CD4-positive, alpha-beta T cell treated with Interleukin-17A for 4 hours (primary cell): ENCODE data around the gene EMSY.

Source experiments
- DNase-seq: peaks from one replicate; pipeline ENCODE4 v3.0.0-alpha.2; 2020; ENCODE audit warnings: mixed read lengths

The EMSY gene

DNA sequence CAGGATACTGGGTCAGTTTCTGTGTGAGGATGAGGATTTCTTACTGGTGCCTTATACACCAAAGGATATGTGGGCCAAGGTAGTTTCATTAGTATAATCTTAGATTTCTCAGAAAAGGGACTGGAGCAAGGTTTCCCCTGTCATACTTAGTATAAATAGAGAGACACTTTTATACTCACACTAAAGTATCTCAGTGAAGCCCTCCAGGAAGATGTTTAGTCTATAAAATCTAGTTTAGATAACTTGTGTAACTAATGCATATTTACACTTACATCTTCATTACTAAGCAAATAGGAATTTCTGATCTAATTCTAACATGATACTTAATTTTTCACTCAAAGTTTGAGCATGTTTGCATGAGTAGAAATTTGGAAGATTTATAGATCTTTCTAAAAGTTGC lies 11.1 kb downstream of the EMSY start:
- no peak for DNase-seq

DNA sequence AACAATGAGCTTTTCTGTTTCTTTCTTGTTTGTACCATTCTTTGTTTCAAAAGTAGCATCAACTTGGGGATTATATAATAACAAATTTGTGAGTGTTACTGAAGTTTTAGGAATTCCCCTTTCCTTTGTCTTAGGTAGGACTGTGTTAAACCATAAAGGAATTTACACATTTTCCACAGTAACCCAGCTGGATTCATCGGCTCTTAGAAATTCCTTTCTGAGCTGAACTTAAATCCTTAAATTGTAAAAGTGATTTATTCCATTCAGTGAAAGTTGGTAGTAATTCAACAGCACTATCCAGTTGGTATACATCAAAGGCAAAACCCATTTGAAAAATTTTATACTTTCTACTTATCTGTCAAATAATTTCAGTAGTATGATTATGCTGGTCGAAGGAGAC lies 11.8 kb downstream of the EMSY start:
- no peak for DNase-seq

DNA sequence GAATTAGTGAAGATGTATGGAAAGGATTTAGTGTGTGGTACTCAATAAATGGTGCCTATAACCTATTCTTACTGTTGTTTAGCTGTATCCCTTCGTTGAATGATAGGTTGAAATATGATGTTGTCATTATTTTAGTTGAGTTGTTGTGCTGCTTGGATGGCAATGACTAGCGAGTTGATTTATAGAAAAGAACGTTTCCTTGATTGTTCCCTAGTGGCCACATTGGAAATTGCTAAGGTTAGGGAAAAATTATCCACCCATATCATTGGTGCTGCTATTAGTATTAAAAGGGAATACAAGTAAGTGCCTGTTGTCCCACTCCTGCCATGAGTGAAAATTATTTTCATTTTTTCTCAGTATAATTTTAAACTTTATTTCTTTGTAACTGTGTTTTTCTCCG lies 14.5 kb downstream of the EMSY start:
- DNase-seq = no peak

DNA sequence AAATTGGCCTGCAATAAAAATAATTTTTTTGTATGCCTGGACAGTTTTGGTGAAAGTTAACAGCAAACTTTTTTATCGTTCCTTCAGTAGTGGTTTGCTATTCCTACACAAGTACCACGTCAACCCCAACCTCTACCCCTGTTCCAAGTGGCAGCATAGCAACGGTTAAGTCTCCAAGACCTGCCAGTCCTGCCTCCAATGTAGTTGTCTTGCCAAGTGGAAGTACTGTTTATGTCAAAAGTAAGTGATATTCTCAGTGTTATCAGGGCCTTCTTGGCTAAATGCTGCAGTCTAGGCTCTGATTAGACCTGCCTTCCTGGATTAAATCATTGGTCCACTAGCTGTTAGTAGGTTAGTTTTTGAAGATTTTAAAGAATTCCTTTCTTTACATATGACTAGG lies 15.0 kb downstream of the EMSY start:
- DNase-seq = no peak

DNA sequence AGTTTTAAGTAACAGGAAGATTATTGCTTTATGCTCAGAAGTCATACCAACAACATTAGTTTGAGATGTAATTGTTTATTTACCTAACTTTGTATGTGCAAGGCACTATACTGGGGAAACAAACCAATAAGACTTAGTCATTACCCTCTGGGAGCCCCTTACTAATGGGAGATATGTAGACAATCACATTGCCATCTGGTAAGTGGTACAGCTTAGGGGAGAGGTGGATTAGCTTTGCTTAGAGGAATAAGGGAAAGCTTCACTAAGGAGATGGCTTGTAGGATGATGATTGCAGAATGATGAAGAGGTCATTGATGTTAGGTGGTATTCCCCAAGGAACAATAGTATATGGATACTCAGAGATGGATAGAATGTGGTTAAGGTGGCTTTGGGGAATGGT lies 17.5 kb downstream of the EMSY start:
- no peak for DNase-seq

DNA sequence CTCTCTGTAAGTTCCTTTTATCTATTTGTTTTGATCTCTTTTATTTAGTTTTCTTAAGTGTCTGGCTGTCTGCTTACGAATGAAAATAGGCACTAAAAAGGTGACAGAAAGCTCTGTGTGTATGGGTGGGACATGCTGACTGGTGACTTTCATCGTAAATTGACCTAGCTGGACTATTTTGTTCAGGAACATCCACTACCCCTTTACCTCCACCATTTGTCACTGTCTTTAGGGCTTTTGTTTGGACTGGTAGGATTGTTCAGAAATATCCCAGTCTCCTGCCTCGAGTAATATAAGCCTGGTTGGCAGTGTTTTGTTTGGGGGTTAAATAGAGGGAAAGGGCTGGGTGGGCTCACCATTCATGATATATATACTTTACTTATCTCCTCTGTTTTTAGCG lies 20.9 kb downstream of the EMSY start:
- DNase-seq = no peak

DNA sequence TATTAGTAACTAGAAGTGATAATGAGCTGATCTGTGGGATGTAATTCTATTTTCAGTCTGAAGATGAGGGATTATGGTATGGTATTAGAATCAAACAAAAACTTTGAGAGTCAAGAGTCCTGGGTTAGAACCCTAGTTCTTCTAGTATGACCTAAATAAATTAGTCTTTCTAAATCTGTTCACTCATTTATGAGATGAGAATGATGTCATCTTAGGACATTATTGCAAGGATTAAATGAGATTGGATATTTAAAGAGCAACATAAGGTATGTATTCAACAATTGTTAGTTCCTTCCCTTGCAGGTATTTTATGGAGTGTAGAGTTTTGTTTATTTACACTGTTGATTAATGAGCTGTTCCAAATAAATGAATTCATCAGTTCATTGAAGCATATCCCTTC lies 21.8 kb downstream of the EMSY start:
- DNase-seq = no peak

DNA sequence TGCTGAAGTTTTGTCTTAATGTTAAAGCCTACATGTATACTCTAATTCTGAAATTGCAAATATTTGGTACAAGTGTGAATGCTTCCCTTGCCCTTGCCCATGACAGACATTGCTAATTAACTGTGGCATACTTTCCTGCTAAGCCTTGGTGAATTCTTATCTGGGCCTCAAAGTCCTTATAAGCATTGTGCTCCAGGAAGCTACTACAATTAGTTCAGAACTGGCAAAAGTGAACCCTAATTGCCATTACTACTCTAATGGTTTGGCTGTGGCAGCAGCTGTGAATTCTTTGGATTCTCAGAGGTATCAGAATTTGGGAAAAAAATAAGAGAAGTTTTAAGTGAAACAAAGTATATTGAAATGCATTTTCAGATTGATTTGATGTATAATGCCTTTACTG lies 24.3 kb downstream of the EMSY start:
- no peak for DNase-seq

DNA sequence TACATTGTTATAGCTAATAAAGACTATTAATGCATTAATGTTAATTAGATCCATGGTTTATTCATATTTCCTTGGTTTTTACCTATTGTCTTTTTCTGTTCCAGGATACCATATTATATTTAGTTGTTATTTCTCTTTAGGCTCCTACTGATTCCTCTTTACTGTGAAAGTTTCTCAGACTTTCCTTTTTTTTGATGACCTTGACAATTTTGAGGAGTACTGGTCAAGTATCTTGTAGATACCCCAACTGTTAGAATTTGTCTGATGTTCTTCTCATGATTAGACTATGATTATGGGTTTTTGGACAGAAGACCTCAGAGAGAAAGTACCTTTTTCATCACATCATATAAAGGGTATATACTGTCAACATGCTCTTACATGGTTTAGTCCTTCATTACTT lies 26.6 kb downstream of the EMSY start:
- no peak for DNase-seq

DNA sequence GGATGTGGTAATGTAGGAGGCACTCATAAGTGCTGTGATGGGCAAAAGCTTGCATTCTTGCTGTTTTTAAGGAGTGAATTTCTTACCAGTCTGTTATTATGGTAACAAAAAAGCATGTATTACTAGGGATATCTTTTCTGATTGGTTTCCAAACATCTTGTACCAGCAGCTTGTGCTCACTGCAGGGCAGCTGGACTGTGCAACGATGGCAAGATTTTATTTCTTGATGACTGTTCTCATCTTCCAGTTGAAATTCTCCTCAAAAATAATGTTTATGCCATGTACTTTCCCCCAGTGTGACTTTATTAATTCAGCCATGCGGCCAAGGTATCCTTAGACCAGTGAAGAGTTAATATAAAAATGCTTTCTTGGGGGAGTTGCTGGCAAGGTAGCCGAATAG lies 35.4 kb downstream of the EMSY start:
- no peak for DNase-seq

DNA sequence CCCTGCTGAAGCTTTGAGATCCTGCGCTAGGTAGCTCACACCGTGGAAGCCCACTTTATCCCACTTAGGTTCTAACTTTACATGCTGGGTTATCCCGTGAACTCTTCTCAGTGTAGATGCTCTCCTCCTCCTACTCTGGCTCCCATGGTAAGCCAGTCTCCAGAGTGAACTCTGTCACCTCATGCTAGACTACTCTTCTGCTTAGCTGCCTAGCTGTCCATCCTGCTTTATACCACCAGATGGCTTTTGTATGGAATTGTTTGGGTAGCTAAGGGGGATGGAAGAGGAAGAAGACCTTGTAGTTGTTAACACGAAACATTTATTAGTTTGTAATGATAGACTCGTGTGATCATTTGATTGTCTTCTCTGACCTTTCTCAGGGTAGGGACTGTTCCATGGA lies 46.8 kb downstream of the EMSY start:
- no peak for DNase-seq

DNA sequence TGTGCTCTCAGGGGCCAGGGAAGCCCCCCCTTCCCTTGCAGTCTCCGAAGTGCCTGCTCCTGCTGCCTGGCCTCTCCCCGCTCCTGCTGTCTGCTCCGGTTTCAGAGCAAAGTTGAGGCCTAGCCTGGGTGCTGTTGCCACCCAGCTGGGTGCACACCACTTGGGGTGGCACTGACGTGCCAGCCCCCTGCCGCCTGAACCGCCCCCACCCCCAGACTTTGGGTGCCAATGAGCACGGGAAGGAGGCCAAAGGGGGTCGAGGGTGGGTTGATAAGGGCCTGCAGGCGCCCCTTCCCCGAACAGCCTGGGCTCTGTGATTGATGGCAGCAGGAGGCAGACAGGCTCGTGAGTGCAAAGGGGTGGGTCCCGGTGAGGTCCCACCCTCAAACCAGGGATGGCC lies 48.2 kb downstream of the EMSY start:
- no peak for DNase-seq

DNA sequence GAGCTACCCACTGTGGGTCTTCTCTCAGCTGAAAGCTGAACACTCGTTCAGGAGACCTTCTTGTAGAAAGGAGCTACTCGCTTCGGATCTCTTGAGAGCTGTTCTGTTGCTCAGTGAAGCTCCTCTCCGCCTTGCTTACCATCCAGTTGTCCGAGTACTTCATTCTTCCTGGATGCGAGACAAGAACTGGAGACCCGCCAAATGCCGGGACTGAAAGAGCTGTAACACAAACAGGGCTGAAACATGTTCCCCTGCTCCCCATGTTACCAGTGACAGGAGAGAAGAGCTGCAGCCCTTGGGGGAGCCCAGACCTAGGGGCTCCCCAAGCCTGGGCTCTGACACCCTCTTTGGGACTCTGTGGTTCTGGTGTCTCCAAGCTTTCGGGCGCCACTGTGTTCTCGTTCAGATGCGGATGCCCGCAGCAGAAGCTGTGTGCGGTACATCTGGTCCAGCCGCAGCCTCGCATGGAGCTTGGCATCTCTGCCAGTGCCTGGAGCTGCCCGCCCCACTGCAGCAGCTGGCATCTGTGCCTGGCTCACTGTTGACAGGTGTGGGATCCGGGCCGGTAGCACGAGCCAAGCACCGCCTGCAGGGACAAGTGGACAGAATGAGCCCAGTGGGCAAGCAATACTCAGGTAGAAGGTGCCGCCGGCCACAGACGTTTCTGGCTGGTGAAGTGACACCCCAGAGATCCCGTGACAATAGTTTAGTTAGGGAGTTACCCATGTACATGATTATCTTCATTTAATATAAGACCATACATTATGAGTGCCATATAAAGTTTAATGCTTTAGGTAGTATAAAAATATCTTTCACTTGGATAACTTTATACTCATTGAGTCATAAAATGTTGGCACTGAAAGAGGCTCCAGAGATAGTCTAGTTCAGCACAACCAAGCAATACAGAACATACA lies 49.1 kb downstream of the EMSY start:
- DNase-seq = no peak

DNA sequence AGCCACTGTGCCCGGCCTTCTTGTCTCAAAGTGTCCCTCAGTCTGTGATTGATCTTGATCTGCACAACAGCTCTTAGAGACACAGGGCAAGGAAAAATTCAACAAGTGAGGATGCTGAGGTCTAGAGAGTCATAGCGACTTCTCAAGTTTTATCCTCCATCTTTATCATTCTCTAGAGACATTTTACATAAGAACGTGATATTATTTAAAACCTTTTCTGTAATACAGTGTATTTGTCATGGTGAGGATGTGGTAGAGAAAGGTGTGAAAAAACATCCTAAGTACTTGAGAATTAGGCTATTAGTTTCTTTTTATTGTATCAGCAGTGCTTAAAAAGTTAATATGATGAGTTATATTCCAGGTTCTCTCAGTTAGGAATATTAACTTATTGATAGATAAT lies 50.2 kb downstream of the EMSY start:
- DNase-seq = no peak

DNA sequence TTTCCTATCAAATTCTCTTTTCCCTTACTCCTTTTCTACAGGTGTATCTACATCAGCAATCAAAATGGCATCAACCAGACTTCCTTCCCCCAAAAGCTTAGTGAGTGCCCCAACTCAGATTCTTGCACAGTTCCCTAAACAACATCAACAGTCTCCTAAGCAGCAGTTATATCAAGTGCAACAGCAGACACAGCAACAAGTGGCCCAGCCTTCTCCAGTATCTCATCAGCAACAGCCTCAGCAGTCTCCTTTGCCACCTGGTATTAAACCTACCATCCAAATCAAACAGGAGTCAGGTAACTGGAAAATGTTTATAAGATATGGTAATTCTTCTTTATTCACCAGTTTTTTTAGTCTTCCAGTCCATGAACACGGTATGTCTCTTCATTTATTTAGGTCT lies 51.4 kb downstream of the EMSY start:
- no peak for DNase-seq

DNA sequence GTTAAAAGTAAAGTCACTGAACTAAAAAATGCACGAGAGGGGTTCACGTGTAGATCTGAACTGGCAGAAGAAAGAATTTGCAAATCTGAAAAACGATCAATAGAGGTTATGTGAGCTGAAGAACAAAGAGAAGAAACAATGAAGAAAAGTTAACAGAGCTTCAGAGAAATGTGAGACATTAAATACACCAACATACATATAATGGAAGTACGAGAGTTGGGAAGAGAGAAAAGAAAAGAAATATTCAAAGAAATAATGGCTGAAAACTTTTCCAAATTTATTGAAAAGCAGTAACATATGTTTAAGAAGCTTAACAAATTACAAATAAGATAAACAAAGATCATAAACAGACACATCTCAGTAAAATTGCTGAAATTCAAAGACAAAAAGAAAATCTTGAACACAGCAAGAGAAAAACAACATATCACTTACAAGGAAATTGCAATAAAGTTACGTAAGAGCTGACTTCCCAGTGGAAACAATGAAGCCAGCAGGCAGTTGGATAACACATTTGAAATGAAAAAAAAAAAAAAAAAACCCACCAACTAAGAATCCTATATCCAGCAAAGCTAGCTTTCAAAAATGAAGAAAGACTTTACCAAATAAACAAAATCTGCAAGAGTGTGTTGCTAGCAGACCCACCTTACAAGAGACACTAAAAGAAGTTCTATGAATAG lies 56.8 kb downstream of the EMSY start:
- no peak for DNase-seq

DNA sequence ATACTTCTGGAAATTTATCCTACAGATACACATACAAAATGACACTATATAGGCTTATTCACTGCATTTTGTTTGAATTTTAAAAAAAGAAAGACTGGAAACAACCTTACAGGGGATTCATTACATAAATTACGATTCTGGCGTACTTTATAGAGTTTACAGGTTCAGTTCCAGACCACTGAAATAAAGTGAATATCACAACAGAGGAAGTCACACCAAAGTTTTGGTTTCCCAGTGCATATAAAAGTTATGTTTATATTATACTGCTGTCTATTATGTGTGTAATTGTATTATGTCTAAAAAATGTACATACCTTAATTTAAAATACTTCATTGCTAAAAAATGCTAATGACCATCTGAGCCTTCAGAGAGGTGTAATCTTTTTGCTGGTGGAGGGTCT lies 62.0 kb downstream of the EMSY start:
- no peak for DNase-seq

DNA sequence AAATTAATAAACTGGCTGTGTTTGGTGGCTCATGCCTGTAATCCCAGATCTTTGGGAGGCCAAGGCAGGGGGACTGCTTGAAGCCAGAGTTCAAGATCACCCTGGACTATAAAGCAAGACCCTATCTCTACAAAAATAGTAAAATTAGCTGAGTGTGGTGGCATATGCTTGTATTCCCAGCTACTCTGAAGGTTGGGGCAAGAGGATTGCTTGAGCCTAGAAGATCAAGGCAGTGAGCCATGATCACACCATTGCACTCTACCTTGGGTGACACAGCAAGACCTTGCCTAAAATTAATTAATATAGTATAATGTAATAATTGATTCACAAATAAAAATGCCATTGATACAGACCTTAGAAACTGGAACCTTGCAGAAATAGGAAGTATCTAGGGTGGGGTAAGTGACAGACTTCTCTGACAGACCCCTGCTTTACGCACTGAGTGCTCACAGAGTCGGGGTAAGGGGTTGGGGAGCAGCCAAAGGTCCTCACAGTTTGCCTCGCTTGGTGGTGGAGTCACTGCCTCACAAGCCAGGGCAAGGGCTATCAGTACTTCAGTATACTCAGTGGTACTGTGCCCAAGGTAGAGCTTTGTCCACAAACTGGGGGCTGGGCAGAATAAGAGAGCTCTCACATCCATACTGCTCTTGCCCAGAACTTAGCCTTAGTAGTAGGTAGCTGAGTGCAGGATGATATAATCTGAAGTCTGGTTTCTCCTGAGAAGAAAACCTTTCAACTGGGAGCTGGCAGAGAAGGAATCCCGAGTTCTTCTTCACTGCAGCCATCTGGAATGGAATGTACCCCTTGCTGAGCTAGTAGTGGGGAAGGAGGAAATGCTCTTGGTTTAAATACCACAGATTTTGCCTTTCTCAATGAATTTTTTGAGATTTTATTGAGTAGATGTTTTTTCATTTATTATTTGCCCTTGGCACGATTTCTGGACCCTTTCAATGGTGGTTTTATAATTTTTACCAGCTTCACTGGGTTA lies 65.5 kb downstream of the EMSY start:
- no peak for DNase-seq

DNA sequence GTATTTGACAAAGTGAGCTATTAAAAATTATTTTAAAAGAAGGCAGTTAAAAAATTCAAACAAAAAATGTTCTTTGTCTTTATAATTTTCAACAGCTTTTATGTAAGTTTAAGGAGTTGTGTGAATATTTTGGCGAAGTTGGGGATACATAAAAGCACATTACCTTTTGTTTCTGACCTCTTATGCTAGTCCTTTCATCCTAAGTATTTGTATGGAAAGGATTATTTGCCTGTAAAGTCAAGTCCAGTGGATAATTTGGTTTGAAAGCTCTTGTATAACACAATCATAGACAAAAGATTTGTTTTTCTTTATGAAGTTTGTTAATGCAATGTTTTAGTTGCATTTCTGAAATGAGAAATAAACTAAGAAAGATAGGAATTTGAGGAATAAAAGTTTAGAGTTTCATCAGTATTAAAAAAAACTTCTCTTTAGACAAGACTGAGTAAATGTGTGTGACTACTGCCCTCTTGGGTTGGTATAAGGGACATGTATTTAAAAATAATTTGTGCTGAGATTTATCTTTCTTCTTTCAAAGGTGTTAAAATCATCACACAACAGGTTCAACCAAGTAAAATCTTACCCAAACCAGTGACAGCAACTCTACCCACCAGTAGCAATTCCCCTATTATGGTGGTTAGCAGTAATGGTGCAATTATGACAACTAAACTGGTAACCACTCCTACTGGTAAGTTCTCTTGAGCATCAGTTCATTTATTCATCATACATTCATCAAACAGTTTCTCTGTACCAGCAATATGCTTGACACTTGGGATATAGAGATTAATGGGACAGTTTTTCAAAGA lies 68.2 kb downstream of the EMSY start:
- DNase-seq = no peak

DNA sequence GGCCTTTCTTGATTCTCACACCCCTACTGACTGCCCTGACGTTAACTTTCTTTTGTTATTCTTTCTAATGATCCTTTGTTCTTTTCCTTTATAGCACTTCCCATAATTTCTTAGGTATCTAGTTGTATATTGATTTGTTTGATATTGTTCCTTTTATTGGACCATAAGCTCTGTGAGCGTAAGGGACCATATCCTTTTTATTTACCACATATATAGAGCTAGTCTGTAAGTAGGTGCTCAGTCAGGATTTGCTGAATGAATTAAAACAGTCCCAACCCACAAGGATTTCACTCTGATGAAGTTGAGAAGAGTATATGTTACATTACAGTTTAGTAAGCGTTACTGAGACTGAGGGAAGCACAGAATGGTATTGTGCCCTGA lies 68.8 kb downstream of the EMSY start:
- DNase-seq = no peak

DNA sequence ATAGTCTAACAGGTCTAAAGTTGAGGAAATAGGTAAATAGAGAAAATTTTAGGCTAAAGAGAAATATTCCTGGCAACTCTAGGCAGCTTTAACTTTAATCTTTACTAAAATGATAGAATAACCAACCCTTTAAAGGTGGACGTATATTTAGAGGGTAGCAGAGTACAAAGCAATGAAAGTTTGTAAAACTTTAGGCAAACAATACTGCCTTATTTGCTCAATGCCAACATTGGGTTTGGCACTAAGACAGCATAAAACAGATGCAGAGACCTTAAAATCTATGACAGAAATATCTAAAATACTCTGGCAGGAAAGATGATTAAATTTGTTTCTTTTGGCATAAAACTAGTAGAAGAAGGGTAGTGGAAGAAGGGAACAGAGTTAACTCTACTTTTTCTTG lies 70.7 kb downstream of the EMSY start:
- no peak for DNase-seq

DNA sequence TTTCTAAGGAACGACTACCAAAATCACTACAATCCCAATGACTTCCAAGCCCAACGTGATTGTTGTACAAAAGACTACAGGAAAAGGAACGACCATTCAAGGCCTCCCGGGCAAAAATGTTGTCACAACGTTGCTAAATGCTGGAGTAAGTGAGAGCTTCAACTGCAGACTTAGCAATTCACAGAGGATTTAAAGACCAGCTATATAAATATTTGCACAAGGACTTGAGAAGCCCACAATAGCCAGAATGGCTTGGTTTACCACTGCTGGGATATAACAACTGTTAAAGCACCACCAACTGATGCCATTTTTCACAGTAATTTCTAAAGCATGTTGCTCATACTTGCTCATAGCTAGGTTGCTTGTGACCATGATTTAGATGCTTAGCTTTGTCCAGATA lies 78.3 kb downstream of the EMSY start:
- DNase-seq = no peak
